DMS114 treated with DMSO at 0.1 percent for 48 hours (cell line): ENCODE measurements around the gene HOXA3.

Experiments
- DNase-seq: peaks from one replicate; lab custom pipeline; 2025; ENCODE audit not compliant: unreplicated experiment; lab: John Stamatoyannopoulos, UW

Gene HOXA3

DNA sequence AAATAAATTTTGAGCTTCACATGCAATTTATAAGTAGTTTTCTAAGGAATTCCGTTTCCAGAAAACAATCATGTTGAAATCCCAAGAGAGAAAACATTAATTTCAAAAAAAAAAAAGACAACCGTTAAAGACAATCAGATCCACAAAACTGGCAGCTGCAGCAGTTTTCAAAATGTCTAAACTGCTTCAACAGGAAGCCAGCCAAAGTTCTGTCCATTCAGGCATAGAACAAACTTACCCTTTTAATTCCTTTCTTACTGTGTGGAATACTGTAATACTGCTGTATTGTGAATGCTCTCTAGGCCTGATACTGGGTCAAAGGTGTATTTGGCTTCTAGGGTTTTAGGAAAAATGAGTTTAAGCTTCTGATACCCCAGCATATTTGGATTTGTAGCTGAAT lies 88.2 kb downstream of the HOXA3 start:
- no peak for DNase-seq

GRCh38 chr7:27062946-27063345 lies 89.4 kb downstream of the HOXA3 start:
- DNase-seq: no peak
